Endothelial cell of umbilical vein (primary cell): ENCODE data around the gene MACO1. TPM values are rescaled to one million over a fixed set of nuclear protein-coding genes. Genes with fewer than 3 reads are reported as not detected.
"Not testable (repeated sequence)": the region's sequence is repeated elsewhere in the genome, so short reads cannot be mapped to it uniquely, and the experiment has no call there.

Experiments
- BruUV-seq: library from RNA; stranded (reverse); fragments of 400-500 nt; replicated peaks from 2 replicates; lab custom pipeline; 2021; lab: Mats Ljungman, UMichigan
- CTCF ChIA-PET: fragments of 300-600, 350-600 bp; sonication (Branson Sonifier 250); formaldehyde crosslinking; loops from one replicate; lab custom pipeline; 2021; ENCODE audit warnings: antibody characterized with exemption, inconsistent platforms; lab: Charles Lee
- POLR2A ChIA-PET: fragments of 300-600, 350-600 bp; sonication (Branson Sonifier 250); formaldehyde crosslinking; loops from one replicate; lab custom pipeline; 2021; ENCODE audit warnings: antibody characterized with exemption, inconsistent platforms; lab: Charles Lee
- DNase-seq: peaks from one replicate; pipeline ENCODE4 v3.0.0-alpha.2; 2011; ENCODE audit warnings: low read depth, low spot score
- FAIRE-seq: peaks from 2 replicates; lab custom pipeline; 2011; peaks lifted over from hg19 to GRCh38; lab: Jason Lieb, UNC
- H2AFZ ChIP-seq: 2 replicates; pipeline ENCODE4 v1.6.0; 2012; ENCODE audit warnings: low read depth, low read length, control low read depth, inconsistent platforms
- H3K27ac ChIP-seq: 2 replicates; pipeline ENCODE4 v1.5.1; 2011; ENCODE audit warnings: low read depth, mild to moderate bottlenecking, control low read depth, low read length, moderate library complexity; ENCODE audit not compliant: insufficient read depth
- H3K27me3 ChIP-seq, 2 experiments: 2 replicates each; pipeline versions ENCODE4 v1.6.0 to v1.6.1; 2011; ENCODE audit warnings: low read length in 2 of 2, mixed read lengths in 1 of 2; ENCODE audit not compliant: control insufficient read depth in 2 of 2, insufficient read depth in 2 of 2
- H3K36me3 ChIP-seq, 2 experiments: 2 replicates in 1 of 2; 3 replicates in 1 of 2; pipeline ENCODE4 v1.5.1; 2011; ENCODE audit warnings: low read length in 2 of 2, mild to moderate bottlenecking in 1 of 2, moderate library complexity in 1 of 2; ENCODE audit not compliant: control insufficient read depth in 2 of 2, insufficient read depth in 2 of 2; ENCODE audit errors: extremely low read depth in 1 of 2
- H3K4me1 ChIP-seq: 3 replicates; pipeline ENCODE4 v1.5.1; 2011; ENCODE audit warnings: mild to moderate bottlenecking, low read length; ENCODE audit not compliant: control insufficient read depth, insufficient read depth; ENCODE audit errors: extremely low read depth
- H3K4me2 ChIP-seq: 2 replicates; pipeline ENCODE4 v1.6.1; 2011; ENCODE audit warnings: low read length, control low read depth, mixed read lengths; ENCODE audit not compliant: insufficient read depth
- H3K4me3 ChIP-seq, 3 experiments: fragments of 200-600 bp in 1 of 3; sonication (generic), shearing (Covaris generic) in 1 of 3; replicated peaks in 1 of 3; 2 replicates each; pipeline ENCODE4 v1.5.1; 2011 to 2016; ENCODE audit warnings: control low read depth in 3 of 3, low read length in 3 of 3, mild to moderate bottlenecking in 2 of 3, inconsistent platforms in 1 of 3, low read depth in 1 of 3, moderate library complexity in 1 of 3; ENCODE audit not compliant: insufficient read depth in 1 of 3
- H3K79me2 ChIP-seq: 2 replicates; pipeline ENCODE4 v1.6.0; 2012; ENCODE audit warnings: low read length, inconsistent platforms; ENCODE audit not compliant: control insufficient read depth, insufficient read depth
- H3K9ac ChIP-seq: replicated peaks from 2 replicates; pipeline ENCODE3; 2011; ENCODE audit warnings: low read length, control low read depth; ENCODE audit not compliant: insufficient read depth; ENCODE audit errors: extremely low read depth
- H3K9me1 ChIP-seq: replicated peaks from 3 replicates; pipeline ENCODE4 v1.6.0; 2011; ENCODE audit warnings: mild to moderate bottlenecking, low read length; ENCODE audit not compliant: control insufficient read depth, insufficient read depth; ENCODE audit errors: extremely low read depth
- H3K9me3 ChIP-seq: replicated peaks from 2 replicates; pipeline ENCODE4 v1.5.1; 2012; ENCODE audit warnings: low read length, inconsistent platforms; ENCODE audit not compliant: control insufficient read depth, insufficient read depth
- H4K20me1 ChIP-seq: replicated peaks from 2 replicates; pipeline ENCODE3; 2011; ENCODE audit warnings: mild to moderate bottlenecking, low read length; ENCODE audit not compliant: control insufficient read depth, insufficient read depth; ENCODE audit errors: extremely low read depth
- POLR2AphosphoS5 ChIP-seq: IDR thresholded peaks from 2 replicates; pipeline ENCODE4 v1.6.1; 2012; ENCODE audit warnings: low read depth, mild to moderate bottlenecking, control low read depth, low read length, moderate library complexity; ENCODE audit not compliant: insufficient read depth
- dilution Hi-C: fragments of 300-500 bp; cut with MboI; formaldehyde crosslinking; loops from one replicate; pipeline ENCODE4 v1.15.0; 2019; ENCODE audit warnings: low sequenced_read_pairs; ENCODE audit not compliant: extremely low pct_ligation_motif_present
- intact Hi-C: fragments of 100-400 bp; cut with micrococcal nuclease; formaldehyde crosslinking; loops from one replicate; pipeline ENCODE4 v1.10.0; 2022
- polyA plus RNA-seq, 4 experiments: library from polyadenylated mRNA; depleted of rRNA in 3 of 4; stranded (reverse) in 3 of 4; unstranded in 1 of 4; fragments of >200 nt; gene quantifications; 2 replicates each; pipeline versions ENCODE4 v1.2.1 to v1.2.3, GENCODE V29; 2011 to 2012; ENCODE audit warnings: missing spikeins in 1 of 4
- total RNA-seq: library from RNA; stranded (reverse); gene quantifications from 2 replicates; pipeline ENCODE4 v1.2.3, GENCODE V29; 2021
- TF ChIP-seq, protein P1 (sequence below): IDR thresholded peaks from 2 replicates; pipeline ENCODE4 v1.6.1; 2011; ENCODE audit not compliant: insufficient read depth, insufficient read length

The MACO1 gene
- total and polyA plus RNA-seq, 2 donors (not counting 3 experiments of a cell fraction or from before 2014, with no cell fraction given), result 7.7 to 24.4 TPM

DNA sequence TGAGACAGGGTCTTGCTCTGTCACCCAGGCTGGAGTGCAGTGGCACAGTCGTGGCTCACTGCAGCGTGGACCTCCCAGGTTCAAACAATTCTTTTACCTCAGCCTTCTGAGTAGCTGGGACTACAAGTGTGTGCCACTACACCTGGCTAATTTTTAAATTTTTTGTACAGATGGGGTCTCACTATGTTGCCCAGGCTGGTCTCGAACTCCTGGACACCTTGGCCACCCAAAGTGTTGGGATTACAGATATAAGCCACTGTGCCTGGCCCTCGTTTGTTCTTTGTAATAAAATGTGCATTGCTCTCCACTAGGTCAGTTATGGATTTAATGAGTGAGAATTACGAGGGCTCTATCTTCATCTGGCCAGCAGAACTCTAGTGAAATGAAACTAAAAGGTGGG, 13.9 kb downstream of the MACO1 start:
- H3K27ac ChIP-seq, intact Hi-C loops, H3K9ac ChIP-seq, H3K9me1 ChIP-seq, H2AFZ ChIP-seq, H4K20me1 ChIP-seq, H3K4me3 ChIP-seq, H3K9me3 ChIP-seq, POLR2A ChIA-PET, H3K36me3 ChIP-seq, DNase-seq, H3K27me3 ChIP-seq, H3K4me2 ChIP-seq, BruUV-seq, dilution Hi-C loops, FAIRE-seq, H3K4me1 ChIP-seq: not testable (repeated sequence)
- peaks cover 46% of the 10 kb centered on the region for H3K79me2 ChIP-seq
- CTCF ChIA-PET, result interaction anchor here (1.2 kb wide), 1 partner anchor 9 kb away, joined by 3 read pairs; no protein-coding TSS in a partner anchor

DNA sequence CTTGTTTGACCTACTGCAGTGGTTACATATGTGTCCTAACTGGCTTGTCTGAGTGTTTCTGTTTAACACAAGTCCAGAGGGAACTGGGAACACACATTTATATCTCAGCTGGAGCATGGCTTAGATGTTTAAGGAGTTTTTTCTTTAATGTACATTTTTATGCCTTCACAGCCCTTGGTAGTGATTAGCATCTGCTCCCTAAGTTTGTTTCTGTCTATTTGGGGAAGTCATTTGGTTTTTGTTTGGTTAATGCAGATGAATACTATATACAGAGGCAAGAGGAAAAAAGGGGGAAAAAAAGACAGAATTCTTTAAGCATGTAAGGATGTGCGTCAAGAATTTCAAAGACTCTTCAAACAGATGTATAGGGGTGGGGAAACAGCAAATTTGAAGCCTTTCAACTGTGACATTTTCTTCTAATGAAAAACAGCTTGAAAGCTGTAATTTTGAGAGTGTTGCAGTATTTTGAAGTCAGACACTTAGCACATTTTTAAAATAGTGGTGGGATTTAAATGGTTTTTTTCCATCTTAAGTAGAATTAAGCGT, 15.4 kb downstream of the MACO1 start:
- Histone ChIP-seq H3K4me3 (no peak overlapping the region), H3K9me1 (no peaks in the 10 kb centered on the region), H3K79me2 (peaks cover 39% of the 10 kb centered on the region), H2AFZ (no peak overlapping the region), H3K9ac (no peak overlapping the region), H3K27ac (no peak overlapping the region), H3K9me3 (no peaks in the 10 kb centered on the region), H3K4me1 (peaks cover 6% of the 10 kb centered on the region), H3K36me3 (peaks cover 0 to 2% of the 10 kb centered on the region in 2 experiments), H4K20me1 (no peaks in the 10 kb centered on the region), H3K27me3 (no peaks in the 10 kb centered on the region), H3K4me2 (no peak overlapping the region)
- ChIA-PET POLR2A (no interaction called here), CTCF (no interaction called here)
- DNase-seq (no peak), FAIRE-seq (no peak)
- intact Hi-C loops (no loop called here), dilution Hi-C loops (no loop called here)
- TF ChIP-seq, protein P1, sequence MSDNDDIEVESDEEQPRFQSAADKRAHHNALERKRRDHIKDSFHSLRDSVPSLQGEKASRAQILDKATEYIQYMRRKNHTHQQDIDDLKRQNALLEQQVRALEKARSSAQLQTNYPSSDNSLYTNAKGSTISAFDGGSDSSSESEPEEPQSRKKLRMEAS, result no peak
- TF ChIP-seq POLR2AphosphoS5, result no peak
- no TSS peak for BruUV-seq
